Left ventricle myocardium inferior (tissue), 1 donor: ENCODE measurements around the gene B3GNT9. TPM values are rescaled to one million over a fixed set of nuclear protein-coding genes. Genes with fewer than 3 reads are reported as not detected.

Experiments
- DNase-seq: peaks from one replicate; pipeline ENCODE4 v3.0.0-alpha.2; 2020
- H3K27ac ChIP-seq: fragments of 200-600 bp; replicated peaks from 2 replicates; pipeline ENCODE4 v1.8.0; 2021
- H3K27me3 ChIP-seq: fragments of 200-600 bp; 2 replicates; pipeline ENCODE4 v1.8.0; 2021; ENCODE audit warnings: low read depth
- H3K36me3 ChIP-seq: fragments of 200-600 bp; 2 replicates; pipeline ENCODE4 v1.8.0; 2021
- H3K4me1 ChIP-seq: fragments of 200-600 bp; 2 replicates; pipeline ENCODE4 v1.8.0; 2021
- H3K4me3 ChIP-seq: fragments of 200-600 bp; 2 replicates; pipeline ENCODE4 v1.8.0; 2021; ENCODE audit warnings: mild to moderate bottlenecking, moderate library complexity
- H3K9me3 ChIP-seq: fragments of 200-600 bp; replicated peaks from 2 replicates; pipeline ENCODE4 v1.8.0; 2021
- CTCF ChIP-seq: fragments of 200-600 bp; IDR thresholded peaks from 2 replicates; pipeline ENCODE4 v1.8.0; 2021; ENCODE audit warnings: antibody characterized with exemption, mild to moderate bottlenecking, borderline replicate concordance
- intact Hi-C: fragments of 100-400 bp; cut with micrococcal nuclease; formaldehyde crosslinking; loops from one replicate; pipeline ENCODE4 v1.11.0; 2022
- total RNA-seq: library from RNA; stranded (reverse); fragmentation: NEBNext Ultra II Directional; extraction: Animal tissue kit (Norgen Biotek cat#: 25700); gene quantifications from one replicate; pipeline ENCODE4 v1.2.1, GENCODE V29; 2021
- donor health status: DM: no; HTN: yes; CAD: no; lungs with severe emphysema.

Gene B3GNT9
- total RNA-seq, 1 donor from 2014 or later: 9.8 TPM

DNA sequence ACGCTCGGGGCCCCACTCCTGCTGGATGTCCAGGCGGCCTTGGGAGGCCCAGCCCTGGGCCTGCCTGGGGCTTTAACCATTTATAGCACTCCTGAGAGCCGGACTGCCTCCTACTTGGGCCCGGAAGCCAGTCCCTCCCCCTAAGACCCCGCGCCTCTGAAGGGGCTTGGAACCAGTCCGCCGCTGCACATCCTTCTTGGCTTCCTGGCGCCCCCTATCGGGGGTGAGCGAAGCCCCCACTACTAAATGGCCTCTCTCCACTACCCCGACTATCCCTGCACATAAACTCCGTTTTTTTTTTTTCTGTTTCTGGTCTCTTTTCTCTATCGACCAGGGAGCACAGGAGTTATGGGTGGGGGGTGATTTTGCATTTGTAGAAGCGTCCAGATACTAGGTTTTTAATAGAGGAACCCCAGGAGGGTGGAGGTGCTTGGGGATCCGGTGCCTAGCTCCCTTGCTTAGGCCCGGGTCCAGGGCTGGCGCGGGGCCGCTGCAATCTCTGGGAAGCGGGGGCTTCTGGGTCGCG, 18.9 kb upstream of the B3GNT9 start:
- peaks cover 60% of the 10 kb centered on the region for H3K4me1 ChIP-seq
- intact Hi-C loops: no loop called here
- peak; percentile 65 for TF ChIP-seq CTCF
- H3K36me3 ChIP-seq: peaks cover under 1% of the 10 kb centered on the region
- H3K27me3 ChIP-seq: peaks cover 18% of the 10 kb centered on the region
- H3K27ac ChIP-seq: peak overlapping the region; percentile 96
- peak overlapping the region; percentile 70 for H3K4me3 ChIP-seq
- no peak for DNase-seq
- H3K9me3 ChIP-seq: no peaks in the 10 kb centered on the region

- no peaks in the 10 kb centered on the region for H3K36me3 ChIP-seq
These were observed 18.2 kb upstream of the B3GNT9 start for GRCh38 chr16:67169011-67169451.

GRCh38 chr16:67167588-67167987, 16.8 kb upstream of the B3GNT9 start:
- intact Hi-C loops: no loop called here

More at GRCh38 chr16:67169011-67169451, 18.2 kb upstream of the B3GNT9 start:
- intact Hi-C loops: no loop called here
- DNase-seq: no peak
- Histone ChIP-seq H3K4me3 (peak overlapping the region; percentile 70), H3K27ac (peak overlapping the region; percentile 96), H3K4me1 (peaks cover 60% of the 10 kb centered on the region), H3K9me3 (no peaks in the 10 kb centered on the region), H3K27me3 (peaks cover 23% of the 10 kb centered on the region)
- no peak for TF ChIP-seq CTCF

DNA sequence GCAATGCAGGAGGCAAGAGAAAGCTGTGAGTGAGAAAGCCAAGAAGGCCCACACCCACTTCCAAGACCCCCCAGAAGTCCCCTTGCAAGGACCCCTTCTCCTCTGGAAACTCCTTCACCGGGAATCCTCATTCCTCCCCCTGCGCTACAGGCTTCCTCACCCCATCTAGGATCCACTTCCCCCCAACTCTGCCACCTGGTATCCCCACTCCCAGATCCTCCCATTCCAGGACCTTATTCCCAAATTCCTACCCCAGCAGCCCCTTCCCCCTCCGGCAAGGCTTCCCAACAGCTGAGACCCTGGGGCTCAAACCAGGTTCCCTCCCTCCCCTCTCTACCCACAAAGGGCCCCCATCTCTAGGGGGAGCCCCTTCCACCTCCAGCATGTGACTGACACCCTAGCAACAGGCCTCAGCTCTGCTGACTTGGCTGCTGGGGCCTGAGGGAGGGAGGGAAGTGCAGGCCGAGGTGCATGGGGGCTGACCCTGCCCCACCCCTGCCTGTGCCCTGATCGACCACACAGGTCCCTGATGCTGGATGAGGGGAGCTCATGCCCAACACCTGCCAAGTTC, 15.9 kb upstream of the B3GNT9 start:
- Histone ChIP-seq H3K36me3 (no peaks in the 10 kb centered on the region), H3K27ac (no peak overlapping the region), H3K9me3 (no peaks in the 10 kb centered on the region), H3K4me3 (no peak overlapping the region), H3K4me1 (peaks cover 69% of the 10 kb centered on the region), H3K27me3 (peaks cover 45% of the 10 kb centered on the region)
- no peak for DNase-seq
- no peak for TF ChIP-seq CTCF
- intact Hi-C loops: no loop called here

More at GRCh38 chr16:67167588-67167987, 16.8 kb upstream of the B3GNT9 start:
- no peaks in the 10 kb centered on the region for H3K36me3 ChIP-seq
- H3K27ac ChIP-seq: no peak overlapping the region
- H3K27me3 ChIP-seq: peaks cover 37% of the 10 kb centered on the region
- TF ChIP-seq CTCF: no peak
- H3K4me3 ChIP-seq: no peak overlapping the region
- peaks cover 60% of the 10 kb centered on the region for H3K4me1 ChIP-seq
- no peak for DNase-seq
- no peaks in the 10 kb centered on the region for H3K9me3 ChIP-seq

- no peaks in the 10 kb centered on the region for H3K9me3 ChIP-seq
- no peaks in the 10 kb centered on the region for H3K36me3 ChIP-seq
- intact Hi-C loops: no loop called here
- no peak for DNase-seq
- TF ChIP-seq CTCF: no peak
- H3K4me1 ChIP-seq: peaks cover 70% of the 10 kb centered on the region
- no peak overlapping the region for H3K27ac ChIP-seq
- H3K4me3 ChIP-seq: no peak overlapping the region
- H3K27me3 ChIP-seq: peaks cover 45% of the 10 kb centered on the region
These were observed 15.3 kb upstream of the B3GNT9 start for GRCh38 chr16:67166110-67166547.
